Omental fat pad (tissue), 4 donors: ENCODE data around the gene SMIM34. TPM values are rescaled to one million over a fixed set of nuclear protein-coding genes. Genes with fewer than 3 reads are reported as not detected.
"Not testable (repeated sequence)": the region's sequence is repeated elsewhere in the genome, so short reads cannot be mapped to it uniquely, and the experiment has no call there.

ENCODE experiments used
- ATAC-seq: fragments of 150-250 bp; one replicate; pipeline ENCODE4 v1.9.1; 2016; ENCODE audit warnings: mild to moderate bottlenecking, moderate library complexity; ENCODE audit not compliant: low FRiP score
- DNase-seq: peaks from one replicate; pipeline ENCODE4 v3.0.0-alpha.2; 2019; ENCODE audit warnings: low spot score
- total RNA-seq, 4 donors: library from RNA; depleted of rRNA; stranded (reverse); fragments of >200 nt; gene quantifications; one replicate each; pipeline ENCODE4 v1.1.0, GENCODE V29; 2016

Gene SMIM34
- total RNA-seq, result not detected

GRCh38 chr21:34423805-34424204 lies at the start of gene SMIM34:
TSS of gene SMIM34 (minus strand) at chr21:34423951. CDS start at chr21:34423839, 112 bp downstream.
- not testable (repeated sequence) for DNase-seq, ATAC-seq

GRCh38 chr21:34467333-34467732 lies 43.6 kb upstream of the SMIM34 start:
- not testable (repeated sequence) for ATAC-seq, DNase-seq

GRCh38 chr21:34459426-34459825 lies 35.7 kb upstream of the SMIM34 start:
- ATAC-seq, DNase-seq: not testable (repeated sequence)

GRCh38 chr21:34458266-34458665 lies 34.5 kb upstream of the SMIM34 start:
- DNase-seq, ATAC-seq: not testable (repeated sequence)

GRCh38 chr21:34456180-34456579 lies 32.4 kb upstream of the SMIM34 start:
- ATAC-seq, DNase-seq: not testable (repeated sequence)

- not testable (repeated sequence) for ATAC-seq, DNase-seq
Measured at GRCh38 chr21:34455628-34456027, 31.9 kb upstream of the SMIM34 start.

- not testable (repeated sequence) for DNase-seq, ATAC-seq
Measured at GRCh38 chr21:34447018-34447417, 23.3 kb upstream of the SMIM34 start.

- DNase-seq, ATAC-seq: not testable (repeated sequence)
Measured at GRCh38 chr21:34443486-34443885, 19.7 kb upstream of the SMIM34 start.

- ATAC-seq, DNase-seq: not testable (repeated sequence)
Measured at GRCh38 chr21:34429710-34430109, 6.0 kb upstream of the SMIM34 start.

- not testable (repeated sequence) for DNase-seq, ATAC-seq
Measured at GRCh38 chr21:34428441-34428840, 4.7 kb upstream of the SMIM34 start.

- not testable (repeated sequence) for DNase-seq, ATAC-seq
Measured at GRCh38 chr21:34427339-34427738, 3.6 kb upstream of the SMIM34 start.

GRCh38 chr21:34417448-34418077 lies 6.2 kb downstream of the SMIM34 start:
- ATAC-seq, DNase-seq: not testable (repeated sequence)

GRCh38 chr21:34407294-34407693 lies 16.5 kb downstream of the SMIM34 start:
- ATAC-seq, DNase-seq: not testable (repeated sequence)

GRCh38 chr21:34406676-34407075 lies 17.1 kb downstream of the SMIM34 start:
- DNase-seq, ATAC-seq: not testable (repeated sequence)

- ATAC-seq, DNase-seq: not testable (repeated sequence)
Measured at GRCh38 chr21:34406102-34406501, 17.6 kb downstream of the SMIM34 start.

- not testable (repeated sequence) for ATAC-seq
Measured at GRCh38 chr21:34405686-34406085, 18.1 kb downstream of the SMIM34 start.

GRCh38 chr21:34404742-34405141 lies 19.0 kb downstream of the SMIM34 start:
- ATAC-seq, result not testable (repeated sequence)

More at GRCh38 chr21:34405686-34406085, 18.1 kb downstream of the SMIM34 start:
- DNase-seq, result not testable (repeated sequence)

GRCh38 chr21:34400522-34400921 lies 23.2 kb downstream of the SMIM34 start:
- ATAC-seq, DNase-seq: not testable (repeated sequence)

More at GRCh38 chr21:34404742-34405141, 19.0 kb downstream of the SMIM34 start:
- DNase-seq, result not testable (repeated sequence)

GRCh38 chr21:34383724-34384415 lies 39.9 kb downstream of the SMIM34 start:
- not testable (repeated sequence) for DNase-seq, ATAC-seq

GRCh38 chr21:34383138-34383537 lies 40.6 kb downstream of the SMIM34 start:
- not testable (repeated sequence) for DNase-seq, ATAC-seq
